Activated B cell treated with CpG ODN at 0.5 μM for 24 hours (primary cell): Measurements from ENCODE around the gene TTLL3. TPM values are rescaled to one million over a fixed set of nuclear protein-coding genes. Genes with fewer than 3 reads are reported as not detected.

Experiments
- ATAC-seq: fragments of 200-7000 bp; cut with Tn5 transposase; one replicate; pipeline ENCODE4 v1.10.0; 2021; ENCODE audit warnings: low read depth, mild to moderate bottlenecking, moderate library complexity
- CTCF ChIA-PET: fragments of 350-600 bp; sonication (Branson Sonifier 250); formaldehyde crosslinking; loops from one replicate; lab custom pipeline; 2021; ENCODE audit warnings: antibody characterized with exemption; lab: Charles Lee
- POLR2A ChIA-PET: fragments of 350-600 bp; sonication (Branson Sonifier 250); formaldehyde crosslinking; loops from one replicate; lab custom pipeline; 2021; ENCODE audit warnings: antibody characterized with exemption; lab: Charles Lee
- DNase-seq: peaks from one replicate; pipeline ENCODE4 v3.0.0; 2022
- H3K27ac Mint-ChIP-seq: one replicate; pipeline ENCODE4 v1.8.0; 2020; ENCODE audit warnings: mixed read lengths
- H3K27me3 Mint-ChIP-seq: one replicate; pipeline ENCODE4 v1.8.0; 2021; ENCODE audit warnings: mixed read lengths
- H3K36me3 Mint-ChIP-seq: one replicate; pipeline ENCODE4 v1.8.0; 2021; ENCODE audit warnings: low read depth, mixed read lengths
- H3K4me1 Mint-ChIP-seq: one replicate; pipeline ENCODE4 v1.8.0; 2021; ENCODE audit warnings: mixed read lengths
- H3K4me3 Mint-ChIP-seq: one replicate; pipeline ENCODE4 v1.8.0; 2020; ENCODE audit warnings: mild to moderate bottlenecking, mixed read lengths
- H3K9me3 Mint-ChIP-seq: one replicate; pipeline ENCODE4 v1.8.0; 2020; ENCODE audit warnings: mixed read lengths
- CTCF ChIP-seq: fragments of 200-600 bp; IDR thresholded peaks from one replicate; pipeline ENCODE4 v1.8.0; 2022; ENCODE audit warnings: antibody characterized with exemption, mild to moderate bottlenecking
- intact Hi-C: fragments of 100-400 bp; cut with micrococcal nuclease; formaldehyde crosslinking; loops from one replicate; pipeline ENCODE4 v1.15.1; 2024
- total RNA-seq: library from RNA; stranded (reverse); gene quantifications from 2 replicates; pipeline ENCODE4 v1.2.3, GENCODE V29; 2022

Gene TTLL3
- total RNA-seq, 1 donor from 2014 or later = 61.9 TPM

DNA sequence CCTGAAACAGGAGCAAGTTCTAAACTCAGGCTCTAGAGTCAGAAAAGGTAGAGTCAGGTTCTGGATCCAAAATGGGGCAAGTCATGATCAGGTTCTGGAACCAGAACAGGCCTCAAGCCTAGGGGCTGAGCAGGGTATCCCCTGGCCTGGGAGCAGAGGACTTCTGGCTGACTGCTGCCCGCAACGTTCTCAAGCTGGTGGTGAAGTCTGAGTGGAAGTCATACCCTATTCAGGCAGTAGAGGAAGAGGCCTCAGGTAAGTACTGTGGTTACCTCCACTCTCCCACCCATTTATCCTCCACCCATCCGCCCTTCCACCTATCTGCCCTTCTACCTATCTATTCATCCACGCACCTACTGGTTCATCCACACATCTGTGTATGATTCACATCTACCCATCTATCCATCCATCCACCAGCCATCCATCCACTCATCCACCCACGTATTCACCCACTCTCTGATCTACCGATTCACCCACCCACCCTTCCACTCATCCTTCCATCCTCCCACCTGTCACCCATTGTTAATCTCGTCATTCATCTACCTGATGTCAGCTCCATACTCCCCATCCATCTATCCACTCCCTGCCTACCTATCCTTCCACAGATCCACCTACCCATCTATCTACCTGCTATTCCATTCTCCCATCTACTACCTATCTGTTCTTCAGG is 8.7 kb downstream of the TTLL3 start:
- Mint-ChIP-seq H3K27me3 (no peaks in the 10 kb centered on the region), H3K27ac (no peak overlapping the region), H3K4me1 (no peaks in the 10 kb centered on the region), H3K36me3 (peaks cover 5% of the 10 kb centered on the region), H3K9me3 (no peaks in the 10 kb centered on the region), H3K4me3 (no peak overlapping the region)
- no peak for ATAC-seq
- DNase-seq = no peak
- CTCF ChIA-PET = no interaction called here
- no peak for TF ChIP-seq CTCF
- intact Hi-C loops = no loop called here
- POLR2A ChIA-PET = no interaction called here

DNA sequence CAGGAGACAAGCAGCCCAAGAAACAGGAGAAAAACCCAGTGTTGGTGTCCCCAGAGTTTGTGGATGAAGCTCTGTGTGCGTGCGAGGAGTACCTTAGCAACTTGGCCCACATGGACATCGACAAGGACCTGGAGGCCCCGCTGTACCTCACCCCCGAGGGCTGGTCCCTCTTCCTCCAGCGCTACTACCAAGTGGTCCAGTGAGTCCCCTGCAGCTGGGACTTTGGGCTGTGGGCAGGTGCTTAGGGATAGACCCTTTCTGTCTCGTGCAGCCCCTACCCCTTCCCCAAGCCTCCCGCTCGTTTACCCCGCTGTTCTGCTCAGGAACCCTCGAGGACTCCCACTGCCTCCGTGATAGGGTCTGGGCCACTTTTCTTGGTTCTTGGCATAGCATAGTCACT is 10.5 kb downstream of the TTLL3 start:
- no peaks in the 10 kb centered on the region for H3K4me1 Mint-ChIP-seq
- ChIA-PET POLR2A (no interaction called here), CTCF (no interaction called here)
- intact Hi-C loops = no loop called here
- no peak for DNase-seq
- no peaks in the 10 kb centered on the region for H3K27me3 Mint-ChIP-seq
- no peak overlapping the region for H3K27ac Mint-ChIP-seq
- no peak overlapping the region for H3K4me3 Mint-ChIP-seq
- no peak for TF ChIP-seq CTCF
- peaks cover 5% of the 10 kb centered on the region for H3K36me3 Mint-ChIP-seq
- H3K9me3 Mint-ChIP-seq = no peaks in the 10 kb centered on the region
- ATAC-seq = no peak

DNA sequence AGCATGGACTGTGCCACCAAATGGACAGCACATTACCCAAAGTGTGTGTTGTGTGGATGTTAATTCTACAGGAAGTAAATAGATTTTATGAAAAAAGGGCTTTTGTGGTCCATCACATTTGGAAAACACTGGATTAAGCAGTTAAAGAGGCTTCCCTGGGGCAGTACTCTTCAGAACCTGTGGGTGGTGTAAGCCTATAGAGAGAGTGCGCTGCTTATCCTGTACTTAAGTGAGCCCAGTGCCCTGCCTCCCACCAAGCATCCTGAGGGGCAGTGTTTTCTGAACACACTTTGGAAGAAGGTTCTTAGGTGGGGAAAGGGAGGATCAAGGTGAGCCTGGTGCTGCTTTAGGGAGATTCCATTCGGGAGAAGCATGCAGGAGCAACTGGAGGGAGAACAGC is 10.9 kb downstream of the TTLL3 start:
- ATAC-seq = no peak
- POLR2A ChIA-PET = no interaction called here
- intact Hi-C loops = no loop called here

GRCh38 chr3:9825451-9826040 is 15.5 kb downstream of the TTLL3 start:
- H3K36me3 Mint-ChIP-seq = peaks cover 12% of the 10 kb centered on the region
- no peak overlapping the region for H3K27ac Mint-ChIP-seq
- intact Hi-C loops = no loop called here
- H3K9me3 Mint-ChIP-seq = no peaks in the 10 kb centered on the region
- ATAC-seq = no peak
- POLR2A ChIA-PET = no interaction called here
- no peaks in the 10 kb centered on the region for H3K27me3 Mint-ChIP-seq
- no peak for DNase-seq
- H3K4me1 Mint-ChIP-seq = no peaks in the 10 kb centered on the region
- no peak overlapping the region for H3K4me3 Mint-ChIP-seq
- TF ChIP-seq CTCF = no peak
- CTCF ChIA-PET = no interaction called here

More for the DNA sequence above, 10.9 kb downstream of the TTLL3 start:
- Mint-ChIP-seq H3K4me3 (no peak overlapping the region), H3K27ac (no peak overlapping the region), H3K27me3 (no peaks in the 10 kb centered on the region), H3K4me1 (no peaks in the 10 kb centered on the region), H3K36me3 (peaks cover 5% of the 10 kb centered on the region), H3K9me3 (no peaks in the 10 kb centered on the region)
- no peak for DNase-seq
- CTCF ChIA-PET = no interaction called here
- no peak for TF ChIP-seq CTCF

- H3K36me3 Mint-ChIP-seq = peaks cover 19% of the 10 kb centered on the region
- ChIA-PET POLR2A (no interaction called here), CTCF (no interaction called here)
- ATAC-seq (peak; percentile 21), DNase-seq (no peak)
- H3K4me3 Mint-ChIP-seq = no peak overlapping the region
- no peaks in the 10 kb centered on the region for H3K27me3 Mint-ChIP-seq
- no peaks in the 10 kb centered on the region for H3K4me1 Mint-ChIP-seq
- no peak overlapping the region for H3K27ac Mint-ChIP-seq
- no peak for TF ChIP-seq CTCF
- intact Hi-C loops = no loop called here
- no peaks in the 10 kb centered on the region for H3K9me3 Mint-ChIP-seq
Measured at GRCh38 chr3:9826815-9827573, 16.9 kb downstream of the TTLL3 start.
